ENCODE results near the gene ZNRF3. TPM values are rescaled to one million over a fixed set of nuclear protein-coding genes. Genes with fewer than 3 reads are reported as not detected.

ZNRF3 gene
- total RNA-seq, 8 experiments from 2014 or later = 3.0 to 11.3 (median 5.2) TPM

- ATAC-seq (replicated peaks in 6 of 8) = peak in 4 of 8 experiments; percentile 37 to 59 (median 49)
- whole genome bisulfite sequencing, 10 experiments = 25 to 100% (median 94%) methylated on average over 1 to 3 of the region's 4 CpGs; no CpG with 5 or more reads in 2 of the 10 experiments
Measured at GRCh38 chr22:29093501-29094300, 210.3 kb downstream of the ZNRF3 start.

GRCh38 chr22:29095459-29095858 is 212.1 kb downstream of the ZNRF3 start:
- H3K4me1 ChIP-seq (replicated peaks in 1 of 2) = peaks cover 10% of the 10 kb centered on the region in 2 donors
- H3K4me3 ChIP-seq = no peak overlapping the region
- ATAC-seq (replicated peaks in 6 of 8) = peak in 1 of 8 experiments; percentile 59
- H3K27ac ChIP-seq = no peak overlapping the region
- 60 to 100% (median 90%) methylated on average over 1 to 2 of the region's 2 CpGs; no CpG with 5 or more reads in 3 of the 10 experiments for WGBS, 10 experiments
- in situ Hi-C loops (cut with MboI; ENCODE audit: low pct_unique_long_range_greater_than_20kb in 2 of 9, low sequenced_read_pairs in 9 of 9, unreplicated experiment in 9 of 9) = no loop called here

More at GRCh38 chr22:29093501-29094300, 210.3 kb downstream of the ZNRF3 start:
- in situ Hi-C loops (cut with MboI; ENCODE audit: low pct_unique_long_range_greater_than_20kb in 2 of 9, low sequenced_read_pairs in 9 of 9, unreplicated experiment in 9 of 9) = no loop called here
- H3K27ac ChIP-seq = no peak overlapping the region
- peaks cover 10 to 20% of the 10 kb centered on the region in 2 donors for H3K4me1 ChIP-seq (replicated peaks in 1 of 2)
- H3K4me3 ChIP-seq = no peak overlapping the region

GRCh38 chr22:29096736-29097669 is 213.6 kb downstream of the ZNRF3 start:
- in situ Hi-C loops (cut with MboI; ENCODE audit: low pct_unique_long_range_greater_than_20kb in 2 of 9, low sequenced_read_pairs in 9 of 9, unreplicated experiment in 9 of 9) = no loop called here
- Histone ChIP-seq H3K4me1 (replicated peaks in 1 of 2) (peaks cover 6 to 14% of the 10 kb centered on the region in 2 donors), H3K4me3 (no peak overlapping the region), H3K27ac (no peak overlapping the region)
- 62 to 96% (median 78%) methylated on average over 5 to 11 of the region's 13 CpGs for whole genome bisulfite sequencing, 10 experiments
- ATAC-seq (replicated peaks in 6 of 8) = peak in 4 of 8 experiments; percentile 17 to 56 (median 25)

- no peak overlapping the region for H3K4me3 ChIP-seq
- in situ Hi-C loops (cut with MboI; ENCODE audit: low pct_unique_long_range_greater_than_20kb in 2 of 9, low sequenced_read_pairs in 9 of 9, unreplicated experiment in 9 of 9) = no loop called here
- ATAC-seq (replicated peaks in 6 of 8) = no peak
- WGBS, 10 experiments = 33 to 100% (median 93%) methylated on average over 1 to 2 of the region's 2 CpGs; no CpG with 5 or more reads in 2 of the 10 experiments
- no peak overlapping the region for H3K27ac ChIP-seq
- H3K4me1 ChIP-seq (replicated peaks in 1 of 2) = peaks cover 15 to 26% of the 10 kb centered on the region in 2 donors
Measured at GRCh38 chr22:29098296-29098695, 214.9 kb downstream of the ZNRF3 start.

- in situ Hi-C loops (cut with MboI; ENCODE audit: low pct_unique_long_range_greater_than_20kb in 2 of 9, low sequenced_read_pairs in 9 of 9, unreplicated experiment in 9 of 9) = no loop called here
- H3K4me3 ChIP-seq = no peak overlapping the region
- peak in 1 of 8 experiments; percentile 32 for ATAC-seq (replicated peaks in 6 of 8)
- WGBS, 10 experiments = 54 to 100% (median 84%) methylated on average over 1 to 2 of the region's 2 CpGs; no CpG with 5 or more reads in 2 of the 10 experiments
- peak overlapping the region in 1 of 2 donors; percentile 45 for H3K27ac ChIP-seq
- H3K4me1 ChIP-seq (replicated peaks in 1 of 2) = peaks cover 12 to 22% of the 10 kb centered on the region in 2 donors
Measured at GRCh38 chr22:29102300-29102699, 218.9 kb downstream of the ZNRF3 start.

- no peak overlapping the region for H3K27ac ChIP-seq
- no peak overlapping the region for H3K4me3 ChIP-seq
- H3K4me1 ChIP-seq (replicated peaks in 1 of 2) = peaks cover 12 to 22% of the 10 kb centered on the region in 2 donors
- WGBS, 10 experiments = 0 to 78% (median 60%) methylated on average over 1 of the region's 1 CpG; no CpG with 5 or more reads in 3 of the 10 experiments
- in situ Hi-C loops (cut with MboI; ENCODE audit: low pct_unique_long_range_greater_than_20kb in 2 of 9, low sequenced_read_pairs in 9 of 9, unreplicated experiment in 9 of 9) = no loop called here
- no peak for ATAC-seq (replicated peaks in 6 of 8)
Measured at GRCh38 chr22:29103121-29103520, 219.7 kb downstream of the ZNRF3 start.

- Histone ChIP-seq H3K4me1 (replicated peaks in 1 of 2) (peaks cover 21 to 28% of the 10 kb centered on the region in 2 donors), H3K27ac (no peak overlapping the region), H3K4me3 (no peak overlapping the region)
- no peak for ATAC-seq (replicated peaks in 6 of 8)
- in situ Hi-C loops (cut with MboI; ENCODE audit: low pct_unique_long_range_greater_than_20kb in 2 of 9, low sequenced_read_pairs in 9 of 9, unreplicated experiment in 9 of 9) = no loop called here
- WGBS, 10 experiments = 50 to 94% (median 78%) methylated on average over 1 to 2 of the region's 2 CpGs; no CpG with 5 or more reads in 5 of the 10 experiments
Measured at GRCh38 chr22:29105468-29105867, 222.1 kb downstream of the ZNRF3 start.

- Histone ChIP-seq H3K4me1 (replicated peaks in 1 of 2) (peaks cover 21 to 25% of the 10 kb centered on the region in 2 donors), H3K4me3 (no peak overlapping the region), H3K27ac (no peak overlapping the region)
- in situ Hi-C loops (cut with MboI; ENCODE audit: low pct_unique_long_range_greater_than_20kb in 2 of 9, low sequenced_read_pairs in 9 of 9, unreplicated experiment in 9 of 9) = no loop called here
- WGBS, 10 experiments = 10 to 68% (median 57%) methylated on average over 2 to 4 of the region's 4 CpGs; no CpG with 5 or more reads in 3 of the 10 experiments
- ATAC-seq (replicated peaks in 6 of 8) = no peak
Measured at GRCh38 chr22:29106839-29107238, 223.5 kb downstream of the ZNRF3 start.

Other genes with a start within 250 kb of the ZNRF3 start
- 10 to 100 TPM; 19.2 to 51.4 (median 26.6) TPM for gene TTC28, start 203.7 kb upstream of the ZNRF3 start, total RNA-seq
- 10 to 100 TPM in 4 of 8 experiments, 1 to 10 TPM in 4; 3.0 to 19.7 (median 10.2) TPM for gene CHEK2, start 141.8 kb upstream of the ZNRF3 start, total RNA-seq
- 10 to 100 TPM in 7 of 8 experiments, 1 to 10 TPM in 1; 7.7 to 25.8 (median 16.2) TPM for gene HSCB, start 141.5 kb upstream of the ZNRF3 start, total RNA-seq
- 10 to 100 TPM; 14.1 to 23.8 (median 16.4) TPM for gene CCDC117, start 110.9 kb upstream of the ZNRF3 start, total RNA-seq
- gene XBP1, start 83.0 kb upstream of the ZNRF3 start, total RNA-seq = 100 to 1,000 TPM in 4 of 8 experiments, 10 to 100 TPM in 4; 48.5 to 253 (median 99.5) TPM
- under 1 TPM in 4 of 8 experiments, not detected in 4; 0.22 to 0.77 (median 0.34) TPM for gene C22orf31, start 178.3 kb downstream of the ZNRF3 start, total RNA-seq
- 10 to 100 TPM in 3 of 8 experiments, 1 to 10 TPM in 5; 3.3 to 16.5 (median 6.4) TPM for gene KREMEN1, start 189.5 kb downstream of the ZNRF3 start, total RNA-seq